Stimulated activated effector memory CD8-positive, alpha-beta T cell treated with anti-CD3 and anti-CD28 coated beads, Interleukin-12 subunit alpha, Interleukin-12 subunit beta, amount 100 ng/mL, for 72 hours (primary cell): ENCODE data around the gene TTBK2.
"Not testable (repeated sequence)": the region's sequence is repeated elsewhere in the genome, so short reads cannot be mapped to it uniquely, and the experiment has no call there.

Experiments
- ATAC-seq: fragments of 150-1000 bp; cut with Tn5 transposase; 2 replicates; pipeline ENCODE4 v1.10.0; 2021
- DNase-seq, 2 donors: peaks; one replicate each; pipeline ENCODE4 v3.0.0; 2021 to 2022; ENCODE audit warnings: low spot score in 2 of 2
- H3K27ac Mint-ChIP-seq: one replicate; pipeline ENCODE4 v1.8.0; 2022; ENCODE audit warnings: mild to moderate bottlenecking, mixed read lengths
- H3K36me3 Mint-ChIP-seq: one replicate; pipeline ENCODE4 v1.8.0; 2022; ENCODE audit warnings: mild to moderate bottlenecking, mixed read lengths
- H3K4me1 Mint-ChIP-seq: one replicate; pipeline ENCODE4 v1.8.0; 2022; ENCODE audit warnings: mixed read lengths
- H3K4me3 Mint-ChIP-seq: one replicate; pipeline ENCODE4 v1.8.0; 2022; ENCODE audit warnings: mild to moderate bottlenecking, mixed read lengths
- H3K9me3 Mint-ChIP-seq: one replicate; pipeline ENCODE4 v1.8.0; 2022; ENCODE audit warnings: mixed read lengths

The TTBK2 gene

GRCh38 chr15:42920519-42921341 is at the start of gene TTBK2:
TTBK2 (minus strand) TSS chr15:42920778; CDS start chr15:42878617, 42,161 bp downstream.
- H3K9me3 Mint-ChIP-seq = no peaks in the 10 kb centered on the region
- peaks cover 6% of the 10 kb centered on the region for H3K36me3 Mint-ChIP-seq
- ATAC-seq (peak; percentile 96), DNase-seq (peak; percentile 93 to 99)
- peak within 1 kb of the TSS; percentile 97 for H3K27ac Mint-ChIP-seq
- H3K4me1 Mint-ChIP-seq = peaks cover 25% of the 10 kb centered on the region
- H3K4me3 Mint-ChIP-seq = peak within 1 kb of the TSS; percentile 93

- H3K4me1 Mint-ChIP-seq = no peaks in the 10 kb centered on the region
- peaks cover 98% of the 10 kb centered on the region for H3K36me3 Mint-ChIP-seq
- H3K4me3 Mint-ChIP-seq = no peak overlapping the region
- no peaks in the 10 kb centered on the region for H3K9me3 Mint-ChIP-seq
- no peak overlapping the region for H3K27ac Mint-ChIP-seq
- DNase-seq (no peak), ATAC-seq (no peak)
Observed at GRCh38 chr15:42964476-42964875, 43.9 kb upstream of the TTBK2 start.

GRCh38 chr15:42955518-42955917 is 34.9 kb upstream of the TTBK2 start:
- no peaks in the 10 kb centered on the region for H3K4me1 Mint-ChIP-seq
- no peaks in the 10 kb centered on the region for H3K9me3 Mint-ChIP-seq
- no peak overlapping the region for H3K4me3 Mint-ChIP-seq
- DNase-seq (no peak), ATAC-seq (peak; percentile 51)
- H3K36me3 Mint-ChIP-seq = peaks cover 85% of the 10 kb centered on the region
- H3K27ac Mint-ChIP-seq = no peak overlapping the region

- Mint-ChIP-seq H3K27ac (no peak overlapping the region), H3K9me3 (no peaks in the 10 kb centered on the region), H3K4me3 (no peak overlapping the region), H3K4me1 (no peaks in the 10 kb centered on the region), H3K36me3 (peaks cover 85% of the 10 kb centered on the region)
- no peak for DNase-seq
- ATAC-seq = no peak
Observed at GRCh38 chr15:42954291-42954690, 33.7 kb upstream of the TTBK2 start.

- H3K4me3 Mint-ChIP-seq, H3K9me3 Mint-ChIP-seq, H3K27ac Mint-ChIP-seq, DNase-seq, H3K4me1 Mint-ChIP-seq, ATAC-seq: not testable (repeated sequence)
- peaks cover 96% of the 10 kb centered on the region for H3K36me3 Mint-ChIP-seq
Observed at GRCh38 chr15:42948898-42949297, 28.3 kb upstream of the TTBK2 start.

GRCh38 chr15:42940527-42940926 is 19.9 kb upstream of the TTBK2 start:
- Mint-ChIP-seq H3K9me3 (no peaks in the 10 kb centered on the region), H3K4me3 (no peak overlapping the region), H3K4me1 (no peaks in the 10 kb centered on the region), H3K36me3 (peaks cover 37% of the 10 kb centered on the region), H3K27ac (no peak overlapping the region)
- no peak for ATAC-seq
- DNase-seq = no peak

- Mint-ChIP-seq H3K4me3 (no peak overlapping the region), H3K4me1 (no peaks in the 10 kb centered on the region)
- ATAC-seq = no peak
Observed at GRCh38 chr15:42939841-42940240, 19.3 kb upstream of the TTBK2 start.

GRCh38 chr15:42937143-42937542 is 16.6 kb upstream of the TTBK2 start:
- no peak overlapping the region for H3K27ac Mint-ChIP-seq
- H3K9me3 Mint-ChIP-seq = no peaks in the 10 kb centered on the region
- peaks cover 9% of the 10 kb centered on the region for H3K36me3 Mint-ChIP-seq

More at GRCh38 chr15:42939841-42940240, 19.3 kb upstream of the TTBK2 start:
- Mint-ChIP-seq H3K9me3 (no peaks in the 10 kb centered on the region), H3K27ac (no peak overlapping the region), H3K36me3 (peaks cover 30% of the 10 kb centered on the region)
- no peak for DNase-seq

GRCh38 chr15:42933886-42934667 is 13.5 kb upstream of the TTBK2 start:
- H3K36me3 Mint-ChIP-seq = no peaks in the 10 kb centered on the region
- DNase-seq = no peak
- ATAC-seq = no peak
- H3K4me1 Mint-ChIP-seq = no peaks in the 10 kb centered on the region
- no peak overlapping the region for H3K4me3 Mint-ChIP-seq
- no peaks in the 10 kb centered on the region for H3K9me3 Mint-ChIP-seq
- no peak overlapping the region for H3K27ac Mint-ChIP-seq

More at GRCh38 chr15:42937143-42937542, 16.6 kb upstream of the TTBK2 start:
- H3K4me3 Mint-ChIP-seq = no peak overlapping the region
- ATAC-seq (no peak), DNase-seq (no peak)
- no peaks in the 10 kb centered on the region for H3K4me1 Mint-ChIP-seq

GRCh38 chr15:42932833-42933515 is 12.4 kb upstream of the TTBK2 start:
- no peak for DNase-seq
- no peaks in the 10 kb centered on the region for H3K9me3 Mint-ChIP-seq
- ATAC-seq = no peak
- H3K27ac Mint-ChIP-seq = no peak overlapping the region
- no peak overlapping the region for H3K4me3 Mint-ChIP-seq
- no peaks in the 10 kb centered on the region for H3K36me3 Mint-ChIP-seq
- no peaks in the 10 kb centered on the region for H3K4me1 Mint-ChIP-seq

GRCh38 chr15:42931702-42932486 is 11.3 kb upstream of the TTBK2 start:
- ATAC-seq = no peak
- no peaks in the 10 kb centered on the region for H3K36me3 Mint-ChIP-seq
- H3K9me3 Mint-ChIP-seq = no peaks in the 10 kb centered on the region
- peak overlapping the region; percentile 24 for H3K27ac Mint-ChIP-seq
- no peak for DNase-seq
- H3K4me1 Mint-ChIP-seq = no peaks in the 10 kb centered on the region
- H3K4me3 Mint-ChIP-seq = no peak overlapping the region

GRCh38 chr15:42929306-42929848 is 8.8 kb upstream of the TTBK2 start:
- Mint-ChIP-seq H3K4me3 (no peak overlapping the region), H3K27ac (no peak overlapping the region), H3K9me3 (no peaks in the 10 kb centered on the region), H3K4me1 (no peaks in the 10 kb centered on the region), H3K36me3 (no peaks in the 10 kb centered on the region)
- DNase-seq = no peak
- ATAC-seq = no peak

GRCh38 chr15:42921342-42921731 is 759 bp upstream of the TTBK2 start:
- peak overlapping the region; percentile 97 for H3K27ac Mint-ChIP-seq
- peak in 1 of 2 donors; percentile 75 for DNase-seq
- peaks cover 22% of the 10 kb centered on the region for H3K4me1 Mint-ChIP-seq

GRCh38 chr15:42919799-42920518 is 619 bp downstream of the TTBK2 start:
- DNase-seq = peak in 1 of 2 donors; percentile 25

More at GRCh38 chr15:42921342-42921731, 759 bp upstream of the TTBK2 start:
- H3K36me3 Mint-ChIP-seq = peaks cover 6% of the 10 kb centered on the region
- peak overlapping the region; percentile 93 for H3K4me3 Mint-ChIP-seq
- H3K9me3 Mint-ChIP-seq = no peaks in the 10 kb centered on the region
- peak; percentile 50 for ATAC-seq

More at GRCh38 chr15:42919799-42920518, 619 bp downstream of the TTBK2 start:
- peak; percentile 1 for ATAC-seq
- Mint-ChIP-seq H3K4me1 (peaks cover 33% of the 10 kb centered on the region), H3K27ac (peak overlapping the region; percentile 97), H3K36me3 (peaks cover 6% of the 10 kb centered on the region), H3K4me3 (peak overlapping the region; percentile 93), H3K9me3 (no peaks in the 10 kb centered on the region)
